ENCODE data around the gene SYVN1. TPM values are rescaled to one million over a fixed set of nuclear protein-coding genes. Genes with fewer than 3 reads are reported as not detected.

The SYVN1 gene
- total and polyA plus RNA-seq, 2 donors (not counting 3 experiments of a cell fraction or from before 2014, with no cell fraction given), result 34.5 to 45.1 TPM

GRCh38 chr11:65181569-65182257, 47.4 kb upstream of the SYVN1 start, which contains the start of gene CAPN1:
Gene CAPN1, plus strand, starts transcription at chr11:65181928. Its CDS starts 774 bp downstream, at chr11:65182702.
- Histone ChIP-seq H3K9me3 (replicated peaks; ENCODE audit: control insufficient read depth, insufficient read depth, low read length) (no peaks in the 10 kb centered on the region), H3K79me2 (ENCODE audit: control insufficient read depth, insufficient read depth, low read length) (peaks cover 22% of the 10 kb centered on the region), H3K4me3 (replicated peaks in 1 of 3; ENCODE audit: insufficient read depth in 1 of 3, low read depth in 1 of 3, low read length in 3 of 3) (peak within 1 kb of the TSS; percentile 80 to 92 (median 86)), H3K36me3 (ENCODE audit: control insufficient read depth in 2 of 2, extremely low read depth in 1 of 2, insufficient read depth in 2 of 2, low read length in 2 of 2) (peaks cover 0 to 9% of the 10 kb centered on the region in 2 experiments), H3K4me1 (ENCODE audit: control insufficient read depth, extremely low read depth, insufficient read depth, low read length) (peaks cover 9% of the 10 kb centered on the region), H3K9me1 (replicated peaks; ENCODE audit: control insufficient read depth, extremely low read depth, insufficient read depth, low read length) (no peaks in the 10 kb centered on the region), H2AFZ (ENCODE audit: low read depth, low read length) (peak within 1 kb of the TSS; percentile 83), H3K4me2 (ENCODE audit: insufficient read depth, low read length) (peak within 1 kb of the TSS; percentile 84), H3K27ac (ENCODE audit: insufficient read depth, low read depth, low read length) (peak within 1 kb of the TSS; percentile 58), H3K9ac (replicated peaks; ENCODE audit: extremely low read depth, insufficient read depth, low read length) (peak within 1 kb of the TSS; percentile 83), H4K20me1 (replicated peaks; ENCODE audit: control insufficient read depth, extremely low read depth, insufficient read depth, low read length) (no peaks in the 10 kb centered on the region), H3K27me3 (ENCODE audit: control insufficient read depth in 2 of 2, insufficient read depth in 2 of 2, low read length in 2 of 2) (no peaks in the 10 kb centered on the region)
- peak; percentile 89 for FAIRE-seq
- TF ChIP-seq POLR2A (IDR thresholded peaks at IDR 0.05; ENCODE audit: low read depth, low read length) (peak; percentile 53), MYC (IDR thresholded peaks at IDR 0.05; ENCODE audit: low read depth, low read length) (no peak), EZH2 (IDR thresholded peaks at IDR 0.05; ENCODE audit: borderline replicate concordance, low read depth, low read length, severe bottlenecking) (no peak), CTCF (IDR thresholded peaks at IDR 0.05; ENCODE audit: extremely low read depth in 1 of 2, insufficient read depth in 1 of 2, low read depth in 1 of 2, low read length in 2 of 2) (no peak), FOS (IDR thresholded peaks at IDR 0.05; ENCODE audit: borderline replicate concordance, insufficient read depth, low read length) (peak; percentile 27), GATA2 (IDR thresholded peaks at IDR 0.05; ENCODE audit: insufficient read depth, insufficient read length, low read depth, low read length) (peak; percentile 63), JUN (IDR thresholded peaks at IDR 0.05; ENCODE audit: borderline replicate concordance, insufficient read depth, insufficient read length, low read depth) (no peak), POLR2AphosphoS5 (IDR thresholded peaks at IDR 0.05; ENCODE audit: insufficient read depth, low read depth, low read length) (peak; percentile 77), MAX (IDR thresholded peaks at IDR 0.05; ENCODE audit: insufficient read depth, insufficient read length) (no peak)
- BruUV-seq (replicated peaks), result no TSS peak
- intact Hi-C loops (cut with micrococcal nuclease), result loop anchor here (1.0 to 2.0 kb wide), 2 partner anchors 47 to 65 kb away; partner anchors contain the start of genes SYVN1 and ZNHIT2
- peak; percentile 71 for DNase-seq (ENCODE audit: low read depth, low spot score)
- POLR2A ChIA-PET, result interaction anchor here (1.0 to 1.3 kb wide), 2 partner anchors 13 to 47 kb away, joined by 3 to 4 read pairs; partner anchors contain the start of gene SYVN1
- dilution Hi-C loops (cut with MboI; ENCODE audit: extremely low pct_ligation_motif_present, low sequenced_read_pairs), result no loop called here
- CTCF ChIA-PET, result interaction anchor here (1.0 to 3.4 kb wide), 15 partner anchors 12 to 148 kb away, joined by 3 to 27 read pairs (median 6); partner anchors contain the start of genes FAU, MRPL49, POLA2 and SPDYC

Measured in endothelial cell of umbilical vein (primary cell).